ENCODE data around the gene CNNM1.

CNNM1 gene

GRCh38 chr10:99346247-99346646, 17.1 kb downstream of the CNNM1 start:
- no peak overlapping the region for H3K4me3 ChIP-seq (ENCODE audit: low read depth, low read length)
- TF ChIP-seq CTCF (IDR thresholded peaks at IDR 0.05; ENCODE audit: low read depth, low read length, missing control alignments) = no peak
- DNase-seq (ENCODE audit: low read depth) = peak; percentile 27
- in situ Hi-C loops (cut with HindIII; ENCODE audit: low sequenced_read_pairs) = no loop called here

- DNase-seq (ENCODE audit: low read depth) = no peak
- H3K4me3 ChIP-seq (ENCODE audit: low read depth, low read length) = no peak overlapping the region
- no peak for TF ChIP-seq CTCF (IDR thresholded peaks at IDR 0.05; ENCODE audit: low read depth, low read length, missing control alignments)
- in situ Hi-C loops (cut with HindIII; ENCODE audit: low sequenced_read_pairs) = no loop called here
Observed at GRCh38 chr10:99347672-99348071, 18.5 kb downstream of the CNNM1 start.

- no peak for TF ChIP-seq CTCF (IDR thresholded peaks at IDR 0.05; ENCODE audit: low read depth, low read length, missing control alignments)
Observed at GRCh38 chr10:99353182-99353581, 24.0 kb downstream of the CNNM1 start.

GRCh38 chr10:99357691-99358090, 28.5 kb downstream of the CNNM1 start:
- in situ Hi-C loops (cut with HindIII; ENCODE audit: low sequenced_read_pairs) = no loop called here

More at GRCh38 chr10:99353182-99353581, 24.0 kb downstream of the CNNM1 start:
- in situ Hi-C loops (cut with HindIII; ENCODE audit: low sequenced_read_pairs) = no loop called here
- DNase-seq (ENCODE audit: low read depth) = no peak
- no peak overlapping the region for H3K4me3 ChIP-seq (ENCODE audit: low read depth, low read length)

GRCh38 chr10:99358101-99358500, 28.9 kb downstream of the CNNM1 start:
- H3K4me3 ChIP-seq (ENCODE audit: low read depth, low read length) = no peak overlapping the region
- DNase-seq (ENCODE audit: low read depth) = no peak
- TF ChIP-seq CTCF (IDR thresholded peaks at IDR 0.05; ENCODE audit: low read depth, low read length, missing control alignments) = no peak
- in situ Hi-C loops (cut with HindIII; ENCODE audit: low sequenced_read_pairs) = no loop called here

More at GRCh38 chr10:99357691-99358090, 28.5 kb downstream of the CNNM1 start:
- TF ChIP-seq CTCF (IDR thresholded peaks at IDR 0.05; ENCODE audit: low read depth, low read length, missing control alignments) = no peak
- no peak for DNase-seq (ENCODE audit: low read depth)
- H3K4me3 ChIP-seq (ENCODE audit: low read depth, low read length) = no peak overlapping the region

GRCh38 chr10:99360934-99361333, 31.8 kb downstream of the CNNM1 start:
- H3K4me3 ChIP-seq (ENCODE audit: low read depth, low read length) = no peak overlapping the region
- in situ Hi-C loops (cut with HindIII; ENCODE audit: low sequenced_read_pairs) = no loop called here
- no peak for DNase-seq (ENCODE audit: low read depth)
- no peak for TF ChIP-seq CTCF (IDR thresholded peaks at IDR 0.05; ENCODE audit: low read depth, low read length, missing control alignments)

GRCh38 chr10:99364125-99364524, 35.0 kb downstream of the CNNM1 start:
- no peak for DNase-seq (ENCODE audit: low read depth)
- no peak for TF ChIP-seq CTCF (IDR thresholded peaks at IDR 0.05; ENCODE audit: low read depth, low read length, missing control alignments)
- no peak overlapping the region for H3K4me3 ChIP-seq (ENCODE audit: low read depth, low read length)
- in situ Hi-C loops (cut with HindIII; ENCODE audit: low sequenced_read_pairs) = no loop called here
